Measurements from ENCODE around the gene TMEM132D. TPM values are rescaled to one million over a fixed set of nuclear protein-coding genes. Genes with fewer than 3 reads are reported as not detected.

The TMEM132D gene
- total RNA-seq, 4 donors from 2014 or later = 0.35 TPM; not detected in 3

- H3K27me3 ChIP-seq = no peaks in the 10 kb centered on the region
- no peak overlapping the region for H3K27ac ChIP-seq
- no peaks in the 10 kb centered on the region for H3K4me1 ChIP-seq
- H3K9me3 ChIP-seq = no peaks in the 10 kb centered on the region
- intact Hi-C loops (cut with DNase I; ENCODE audit: low total_unique reads) = no loop called here
- DNase-seq = no peak
- no peak overlapping the region for H3K4me3 ChIP-seq
- no peaks in the 10 kb centered on the region for H3K36me3 ChIP-seq
- TF ChIP-seq POLR2A (IDR thresholded peaks at IDR 0.05) (no peak), CTCF (IDR thresholded peaks at IDR 0.05) (no peak)
Observed at GRCh38 chr12:129530517-129530916, 373.3 kb downstream of the TMEM132D start.

- Histone ChIP-seq H3K36me3 (no peaks in the 10 kb centered on the region), H3K27ac (no peak overlapping the region), H3K27me3 (no peaks in the 10 kb centered on the region), H3K9me3 (no peaks in the 10 kb centered on the region), H3K4me3 (no peak overlapping the region), H3K4me1 (no peaks in the 10 kb centered on the region)
- DNase-seq = no peak
- intact Hi-C loops (cut with DNase I; ENCODE audit: low total_unique reads) = no loop called here
- TF ChIP-seq CTCF (IDR thresholded peaks at IDR 0.05) (no peak), POLR2A (IDR thresholded peaks at IDR 0.05) (no peak)
Observed at GRCh38 chr12:129527506-129527905, 376.3 kb downstream of the TMEM132D start.

GRCh38 chr12:129523621-129524020, 380.2 kb downstream of the TMEM132D start:
- intact Hi-C loops (cut with DNase I; ENCODE audit: low total_unique reads) = no loop called here

GRCh38 chr12:129520739-129521138, 383.1 kb downstream of the TMEM132D start:
- Histone ChIP-seq H3K4me3 (no peak overlapping the region), H3K9me3 (no peaks in the 10 kb centered on the region), H3K27me3 (no peaks in the 10 kb centered on the region), H3K27ac (no peak overlapping the region), H3K36me3 (no peaks in the 10 kb centered on the region), H3K4me1 (no peaks in the 10 kb centered on the region)
- DNase-seq = no peak
- TF ChIP-seq CTCF (IDR thresholded peaks at IDR 0.05) = no peak
- TF ChIP-seq POLR2A (IDR thresholded peaks at IDR 0.05) = no peak
- intact Hi-C loops (cut with DNase I; ENCODE audit: low total_unique reads) = no loop called here

More at GRCh38 chr12:129523621-129524020, 380.2 kb downstream of the TMEM132D start:
- DNase-seq = no peak
- Histone ChIP-seq H3K4me3 (no peak overlapping the region), H3K27me3 (no peaks in the 10 kb centered on the region), H3K36me3 (no peaks in the 10 kb centered on the region), H3K9me3 (no peaks in the 10 kb centered on the region), H3K4me1 (no peaks in the 10 kb centered on the region), H3K27ac (no peak overlapping the region)
- TF ChIP-seq POLR2A (IDR thresholded peaks at IDR 0.05) = no peak
- no peak for TF ChIP-seq CTCF (IDR thresholded peaks at IDR 0.05)

- H3K4me1 ChIP-seq = no peaks in the 10 kb centered on the region
- intact Hi-C loops (cut with DNase I; ENCODE audit: low total_unique reads) = no loop called here
- TF ChIP-seq POLR2A (IDR thresholded peaks at IDR 0.05) (no peak), CTCF (IDR thresholded peaks at IDR 0.05) (no peak)
- no peaks in the 10 kb centered on the region for H3K27me3 ChIP-seq
- H3K4me3 ChIP-seq = no peak overlapping the region
- DNase-seq = no peak
- H3K36me3 ChIP-seq = no peaks in the 10 kb centered on the region
- H3K9me3 ChIP-seq = no peaks in the 10 kb centered on the region
- H3K27ac ChIP-seq = no peak overlapping the region
Observed at GRCh38 chr12:129503802-129504201, 400.0 kb downstream of the TMEM132D start.
